ENCODE data around the gene DHX57. TPM values are rescaled to one million over a fixed set of nuclear protein-coding genes. Genes with fewer than 3 reads are reported as not detected.

Gene DHX57
- total RNA-seq, 1 experiment from 2014 or later: 27.5 TPM

GRCh38 chr2:38922902-38923301 is 47.2 kb upstream of the DHX57 start:
- Histone ChIP-seq H3K18ac (ENCODE audit: insufficient read length, low read depth, low read length) (no peak overlapping the region), H2AFZ (ENCODE audit: low read length) (no peak overlapping the region), H2AK5ac (ENCODE audit: insufficient read length, low read length) (no peak overlapping the region), H3K4me1 (ENCODE audit: insufficient read depth, low read length) (no peaks in the 10 kb centered on the region), H3K79me1 (ENCODE audit: insufficient read depth, low read depth, low read length, poor library complexity, severe bottlenecking) (no peaks in the 10 kb centered on the region), H4K91ac (ENCODE audit: insufficient read length, low read depth, low read length) (no peak overlapping the region), H3K4me2 (ENCODE audit: insufficient read depth, insufficient read length, low read length) (no peak overlapping the region), H3K9ac (ENCODE audit: extremely low read depth, insufficient read length, low read length) (no peak overlapping the region), H2BK15ac (ENCODE audit: low read depth, low read length) (no peak overlapping the region), H2BK120ac (ENCODE audit: low read depth, low read length, poor library complexity, severe bottlenecking) (no peak overlapping the region), H2BK12ac (ENCODE audit: insufficient read length, low read depth, low read length) (no peak overlapping the region), H2BK5ac (ENCODE audit: insufficient read length, low read length) (no peak overlapping the region), H4K5ac (ENCODE audit: insufficient read length, low read depth, low read length) (no peak overlapping the region), H2BK20ac (ENCODE audit: low read depth, low read length, poor library complexity, severe bottlenecking) (no peak overlapping the region), H3K56ac (ENCODE audit: insufficient read length, low read depth, low read length) (no peak overlapping the region), H3K9me3 (ENCODE audit: control insufficient read depth, low read depth, low read length) (no peaks in the 10 kb centered on the region), H3K27ac (ENCODE audit: insufficient read length, low read depth, low read length) (no peak overlapping the region), H3K23me2 (ENCODE audit: insufficient read length, low read depth, low read length, poor library complexity, severe bottlenecking) (no peaks in the 10 kb centered on the region), H3K23ac (ENCODE audit: insufficient read length, low read depth, low read length) (no peak overlapping the region), H3K4ac (ENCODE audit: low read depth, low read length) (no peak overlapping the region), H3K27me3 (ENCODE audit: insufficient read depth, low read length) (no peaks in the 10 kb centered on the region), H4K8ac (replicated peaks; ENCODE audit: insufficient read length, low read depth, low read length) (no peak overlapping the region), H3K14ac (ENCODE audit: insufficient read depth, low read length) (no peak overlapping the region), H3T11ph (ENCODE audit: low read length) (no peak overlapping the region), H3K79me2 (ENCODE audit: insufficient read depth, low read length) (no peaks in the 10 kb centered on the region), H4K20me1 (ENCODE audit: control insufficient read depth, insufficient read depth, insufficient read length) (no peaks in the 10 kb centered on the region)
- no peak overlapping the region for H3K27ac Mint-ChIP-seq
- H3K4me3 Mint-ChIP-seq: no peak overlapping the region
- no peaks in the 10 kb centered on the region for H3K36me3 Mint-ChIP-seq (ENCODE audit: insufficient read depth in 1 of 3, low read depth in 3 of 3)
- no peak for TF ChIP-seq CTCF (conservative IDR thresholded peaks at IDR 0.05)
- peaks cover 0 to 12% of the 10 kb centered on the region in 2 experiments; a peak in 2 of 4 replicates for H3K4me1 Mint-ChIP-seq
- DNase-seq: no peak
- H3K27me3 Mint-ChIP-seq (ENCODE audit: low read depth): no peaks in the 10 kb centered on the region
- WGBS (ENCODE audit: extremely low coverage, insufficient read length, low lambda C conversion rate): no CpG with 5 or more reads among the region's 2 CpGs
- no peaks in the 10 kb centered on the region for H3K9me3 Mint-ChIP-seq

All from H9 (cell line).